HUES64 (cell line): ENCODE measurements around the gene IL1RL2.
A peak's percentile ranks its signal among the peaks of the same experiment; 100 is the strongest.

Experiments
- H3K27ac ChIP-seq: 2 replicates; pipeline ENCODE4 v1.7.0; 2013; ENCODE audit warnings: low read depth, low read length, inconsistent platforms
- H3K27me3 ChIP-seq: 2 replicates; pipeline ENCODE4 v1.6.1; 2013; ENCODE audit warnings: mild to moderate bottlenecking, low read length; ENCODE audit not compliant: insufficient read depth
- H3K36me3 ChIP-seq: 2 replicates; pipeline ENCODE4 v1.6.1; 2013; ENCODE audit warnings: mild to moderate bottlenecking, low read length; ENCODE audit not compliant: insufficient read depth
- H3K4me1 ChIP-seq: 2 replicates; pipeline ENCODE4 v1.6.1; 2013; ENCODE audit warnings: mild to moderate bottlenecking, low read length, moderate library complexity; ENCODE audit not compliant: insufficient read depth
- H3K4me3 ChIP-seq: 2 replicates; pipeline ENCODE4 v1.5.1; 2013; ENCODE audit warnings: mild to moderate bottlenecking, low read length, moderate library complexity
- H3K9ac ChIP-seq: 2 replicates; pipeline ENCODE4 v1.6.1; 2013; ENCODE audit warnings: mild to moderate bottlenecking, low read depth, low read length
- H3K9me3 ChIP-seq: 2 replicates; pipeline ENCODE4 v1.6.1; 2013; ENCODE audit warnings: low read depth, low read length; ENCODE audit not compliant: insufficient read depth
- WGBS: fragments of 150-250, 120-280 bp; methylation state at CpG from one replicate; pipeline ENCODE4 v1.1.7; 2013; ENCODE audit warnings: missing lambda C conversion rate; 5-methylcytosine and 5-hydroxymethylcytosine counted together

The IL1RL2 gene

GRCh38 chr2:102241616-102242305, 54.9 kb downstream of the IL1RL2 start:
- H3K27me3 ChIP-seq: no peaks in the 10 kb centered on the region

GRCh38 chr2:102245266-102246151, 58.7 kb downstream of the IL1RL2 start:
- no peak overlapping the region for H3K4me3 ChIP-seq
- 90% methylated on average over 27 of the region's 27 CpGs for WGBS

More at GRCh38 chr2:102241616-102242305, 54.9 kb downstream of the IL1RL2 start:
- Histone ChIP-seq H3K4me3 (no peak overlapping the region), H3K4me1 (peaks cover 10% of the 10 kb centered on the region; the same call in 1 of the 2 replicates), H3K9ac (no peak overlapping the region), H3K9me3 (no peaks in the 10 kb centered on the region), H3K36me3 (no peaks in the 10 kb centered on the region), H3K27ac (no peak overlapping the region)
- 78% methylated on average over 5 of the region's 6 CpGs for WGBS

GRCh38 chr2:102250278-102250821, 63.5 kb downstream of the IL1RL2 start:
- Histone ChIP-seq H3K4me3 (no peak overlapping the region), H3K27me3 (peaks cover 41% of the 10 kb centered on the region), H3K4me1 (no peaks in the 10 kb centered on the region), H3K9me3 (no peaks in the 10 kb centered on the region), H3K9ac (no peak overlapping the region), H3K27ac (no peak overlapping the region), H3K36me3 (no peaks in the 10 kb centered on the region)
- 83% methylated on average over 37 of the region's 37 CpGs for WGBS

More at GRCh38 chr2:102245266-102246151, 58.7 kb downstream of the IL1RL2 start:
- Histone ChIP-seq H3K27me3 (peaks cover 24% of the 10 kb centered on the region), H3K4me1 (peaks cover 9% of the 10 kb centered on the region; the same call in 1 of the 2 replicates), H3K9ac (no peak overlapping the region), H3K9me3 (no peaks in the 10 kb centered on the region), H3K27ac (no peak overlapping the region), H3K36me3 (no peaks in the 10 kb centered on the region)

GRCh38 chr2:102251042-102251848, 64.4 kb downstream of the IL1RL2 start:
- 7% methylated on average over 52 of the region's 52 CpGs for WGBS
- Histone ChIP-seq H3K9me3 (no peaks in the 10 kb centered on the region), H3K36me3 (no peaks in the 10 kb centered on the region), H3K4me3 (peak overlapping the region; percentile 60), H3K9ac (no peak overlapping the region; the same call in 1 of the 2 replicates), H3K27me3 (peaks cover 41% of the 10 kb centered on the region), H3K4me1 (no peaks in the 10 kb centered on the region), H3K27ac (no peak overlapping the region)

- H3K27me3 ChIP-seq: peaks cover 41% of the 10 kb centered on the region
- no peaks in the 10 kb centered on the region for H3K9me3 ChIP-seq
- no peaks in the 10 kb centered on the region for H3K4me1 ChIP-seq
- WGBS: no CpG with 5 or more reads among the region's 1 CpG
- no peak overlapping the region for H3K9ac ChIP-seq
- no peaks in the 10 kb centered on the region for H3K36me3 ChIP-seq
- H3K4me3 ChIP-seq: no peak overlapping the region
- no peak overlapping the region for H3K27ac ChIP-seq
These were observed 65.0 kb downstream of the IL1RL2 start for GRCh38 chr2:102251849-102252203.

GRCh38 chr2:102252236-102252635, 65.4 kb downstream of the IL1RL2 start:
- Histone ChIP-seq H3K9ac (no peak overlapping the region), H3K27me3 (peaks cover 41% of the 10 kb centered on the region), H3K27ac (no peak overlapping the region), H3K4me1 (no peaks in the 10 kb centered on the region), H3K4me3 (no peak overlapping the region), H3K9me3 (no peaks in the 10 kb centered on the region), H3K36me3 (no peaks in the 10 kb centered on the region)
- WGBS: 88% methylated on average over 2 of the region's 2 CpGs

GRCh38 chr2:102253140-102253752, 66.4 kb downstream of the IL1RL2 start:
- Histone ChIP-seq H3K27me3 (peaks cover 40% of the 10 kb centered on the region), H3K4me3 (no peak overlapping the region), H3K9me3 (no peaks in the 10 kb centered on the region), H3K4me1 (no peaks in the 10 kb centered on the region), H3K27ac (no peak overlapping the region), H3K9ac (no peak overlapping the region), H3K36me3 (no peaks in the 10 kb centered on the region)
- 92% methylated on average over 1 of the region's 1 CpG for WGBS

GRCh38 chr2:102253753-102254150, 66.9 kb downstream of the IL1RL2 start:
- H3K9me3 ChIP-seq: no peaks in the 10 kb centered on the region
- H3K4me3 ChIP-seq: no peak overlapping the region
- H3K27ac ChIP-seq: no peak overlapping the region
- H3K36me3 ChIP-seq: no peaks in the 10 kb centered on the region
- H3K4me1 ChIP-seq: no peaks in the 10 kb centered on the region
- 80% methylated on average over 2 of the region's 2 CpGs for WGBS
- H3K27me3 ChIP-seq: peaks cover 35% of the 10 kb centered on the region
- H3K9ac ChIP-seq: no peak overlapping the region

- Histone ChIP-seq H3K36me3 (no peaks in the 10 kb centered on the region), H3K4me3 (no peak overlapping the region), H3K9ac (no peak overlapping the region), H3K27me3 (peaks cover 10% of the 10 kb centered on the region), H3K27ac (no peak overlapping the region), H3K4me1 (no peaks in the 10 kb centered on the region), H3K9me3 (no peaks in the 10 kb centered on the region)
These were observed 69.5 kb downstream of the IL1RL2 start for GRCh38 chr2:102256276-102256675.

- Histone ChIP-seq H3K27me3 (peaks cover 3% of the 10 kb centered on the region; the same call in 1 of the 2 replicates), H3K27ac (no peak overlapping the region), H3K9me3 (no peaks in the 10 kb centered on the region), H3K4me3 (no peak overlapping the region), H3K9ac (no peak overlapping the region), H3K4me1 (no peaks in the 10 kb centered on the region), H3K36me3 (no peaks in the 10 kb centered on the region)
- 96% methylated on average over 5 of the region's 5 CpGs for WGBS
These were observed 70.1 kb downstream of the IL1RL2 start for GRCh38 chr2:102256874-102257462.
